ENCODE measurements around the gene CD200. TPM values are rescaled to one million over a fixed set of nuclear protein-coding genes. Genes with fewer than 3 reads are reported as not detected.

CD200 gene
- total and polyA plus RNA-seq, 12 donors: 1.3 to 20.7 (median 3.3) TPM; not detected in 1

DNA sequence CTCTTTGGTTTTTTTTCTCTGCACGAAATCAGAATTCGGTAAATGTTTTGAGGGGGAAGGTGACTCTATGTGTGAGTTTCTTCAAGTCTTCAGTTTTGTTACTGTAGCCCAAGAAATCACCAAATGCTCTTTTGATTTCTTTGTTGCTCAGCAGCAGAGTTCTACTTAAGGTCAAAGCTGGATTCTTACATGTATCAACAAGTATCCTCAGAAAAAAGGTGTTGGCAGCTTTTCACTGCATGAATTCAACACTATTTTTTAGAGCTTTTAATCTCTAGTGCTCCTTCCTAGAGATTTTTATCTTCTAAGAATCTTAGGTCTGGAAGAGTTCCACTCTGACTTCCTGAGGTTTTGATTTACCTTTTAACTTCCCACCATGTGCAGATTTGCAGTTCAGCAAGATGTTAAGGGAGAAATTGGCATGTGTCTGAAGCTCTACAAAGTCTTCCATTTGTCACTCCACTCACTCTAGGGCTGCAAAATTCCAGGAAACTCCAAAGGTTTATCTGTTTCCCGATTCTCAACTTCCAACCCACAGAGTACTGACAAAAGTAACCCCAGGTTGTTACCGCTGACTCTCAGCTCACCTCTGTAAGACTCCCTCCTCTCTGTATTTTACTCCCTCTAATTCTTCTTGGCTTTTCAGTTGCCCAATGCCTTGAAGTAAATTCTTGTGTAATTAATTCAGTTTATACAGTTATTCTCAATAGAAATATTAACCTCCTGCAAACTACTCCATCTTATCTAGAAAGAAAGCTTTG lies 13.3 kb upstream of the CD200 start:
- DNase-seq: no peak
- Histone ChIP-seq H3K27me3 (no peaks in the 10 kb centered on the region), H3K36me3 (replicated peaks in 1 of 2) (peaks cover 0 to 3% of the 10 kb centered on the region in 2 donors), H3K27ac (no peak overlapping the region), H3K4me1 (replicated peaks in 1 of 2) (no peaks in the 10 kb centered on the region), H3K4me3 (no peak overlapping the region), H3K9me3 (replicated peaks in 1 of 3) (no peaks in the 10 kb centered on the region)
- TF ChIP-seq POLR2A (IDR thresholded peaks at IDR 0.05): no peak
- TF ChIP-seq, protein P1, sequence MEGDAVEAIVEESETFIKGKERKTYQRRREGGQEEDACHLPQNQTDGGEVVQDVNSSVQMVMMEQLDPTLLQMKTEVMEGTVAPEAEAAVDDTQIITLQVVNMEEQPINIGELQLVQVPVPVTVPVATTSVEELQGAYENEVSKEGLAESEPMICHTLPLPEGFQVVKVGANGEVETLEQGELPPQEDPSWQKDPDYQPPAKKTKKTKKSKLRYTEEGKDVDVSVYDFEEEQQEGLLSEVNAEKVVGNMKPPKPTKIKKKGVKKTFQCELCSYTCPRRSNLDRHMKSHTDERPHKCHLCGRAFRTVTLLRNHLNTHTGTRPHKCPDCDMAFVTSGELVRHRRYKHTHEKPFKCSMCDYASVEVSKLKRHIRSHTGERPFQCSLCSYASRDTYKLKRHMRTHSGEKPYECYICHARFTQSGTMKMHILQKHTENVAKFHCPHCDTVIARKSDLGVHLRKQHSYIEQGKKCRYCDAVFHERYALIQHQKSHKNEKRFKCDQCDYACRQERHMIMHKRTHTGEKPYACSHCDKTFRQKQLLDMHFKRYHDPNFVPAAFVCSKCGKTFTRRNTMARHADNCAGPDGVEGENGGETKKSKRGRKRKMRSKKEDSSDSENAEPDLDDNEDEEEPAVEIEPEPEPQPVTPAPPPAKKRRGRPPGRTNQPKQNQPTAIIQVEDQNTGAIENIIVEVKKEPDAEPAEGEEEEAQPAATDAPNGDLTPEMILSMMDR (IDR thresholded peaks at IDR 0.05): no peak
- WGBS, 4 donors: 71 to 84% (median 77%) methylated on average over 4 of the region's 4 CpGs
- intact Hi-C loops (cut with DNase I): no loop called here

DNA sequence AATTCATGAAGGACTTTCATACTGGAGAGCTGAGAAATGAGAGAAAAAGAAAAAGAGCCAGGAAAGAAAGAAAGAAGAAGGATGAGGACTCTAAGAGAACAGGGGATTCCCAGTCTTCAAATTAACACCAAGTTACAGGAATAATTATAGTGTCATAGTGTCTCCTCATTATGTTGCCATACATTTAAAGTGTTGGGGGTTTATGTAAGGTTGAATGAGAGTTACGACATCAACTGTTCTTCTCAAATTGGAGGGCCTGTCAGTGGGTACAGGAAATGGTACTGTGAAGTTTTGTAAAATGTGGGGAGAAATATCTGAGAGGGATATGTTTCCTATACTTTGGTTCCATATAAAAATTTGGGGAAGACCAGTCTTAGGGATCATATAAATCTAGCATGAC lies 12.3 kb upstream of the CD200 start:
- Histone ChIP-seq H3K27me3 (no peaks in the 10 kb centered on the region), H3K9me3 (replicated peaks in 1 of 3) (no peaks in the 10 kb centered on the region), H3K4me1 (replicated peaks in 1 of 2) (no peaks in the 10 kb centered on the region), H3K27ac (no peak overlapping the region), H3K4me3 (no peak overlapping the region), H3K36me3 (replicated peaks in 1 of 2) (peaks cover 0 to 3% of the 10 kb centered on the region in 2 donors)
- intact Hi-C loops (cut with DNase I): no loop called here
- TF ChIP-seq POLR2A (IDR thresholded peaks at IDR 0.05): no peak
- TF ChIP-seq, protein P1 (IDR thresholded peaks at IDR 0.05): no peak
- DNase-seq: no peak
- WGBS, 4 donors: 66 to 90% (median 69%) methylated on average over 1 of the region's 1 CpG

DNA sequence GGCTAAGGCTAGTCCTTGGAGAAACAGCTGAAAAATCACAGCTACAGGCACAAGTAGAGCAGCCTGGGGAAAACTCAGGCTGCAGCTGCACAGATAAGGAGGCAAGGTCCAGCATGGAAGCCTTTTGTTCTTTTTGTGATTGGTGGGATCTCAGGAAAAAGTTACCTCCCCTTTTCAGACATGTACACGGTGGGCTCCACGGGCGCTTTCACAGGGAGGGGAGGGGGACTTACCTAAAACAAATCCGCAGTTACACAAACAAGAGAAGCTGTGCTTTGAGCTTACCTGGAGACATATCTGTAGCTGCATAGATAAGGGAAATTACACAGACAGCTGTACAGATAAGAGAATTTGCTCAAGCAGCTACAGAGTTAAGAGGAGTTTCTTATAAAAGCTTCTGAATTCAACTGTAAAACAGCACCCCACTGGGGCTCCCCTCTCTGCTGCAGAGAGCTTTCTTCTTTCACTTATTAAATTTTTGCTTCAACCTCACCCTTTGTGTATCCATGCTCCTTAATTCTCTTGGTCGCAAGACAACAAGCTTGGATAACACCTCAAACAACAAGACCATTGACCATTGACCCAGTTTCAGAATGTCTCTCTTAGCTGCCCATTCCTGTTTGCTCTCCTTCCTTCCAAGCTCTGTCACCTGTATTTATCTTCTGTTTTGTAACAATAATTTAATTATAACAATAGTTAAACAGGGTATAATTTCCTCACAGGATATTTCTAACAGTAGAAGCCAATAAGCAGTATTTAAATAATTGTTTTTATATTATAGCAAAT lies 10.9 kb upstream of the CD200 start:
- no peak overlapping the region for H3K27ac ChIP-seq
- WGBS, 4 donors: 25 to 33% (median 30%) methylated on average over 5 of the region's 5 CpGs
- DNase-seq: no peak
- no peaks in the 10 kb centered on the region for H3K9me3 ChIP-seq (replicated peaks in 1 of 3)
- H3K36me3 ChIP-seq (replicated peaks in 1 of 2): peaks cover 0 to 3% of the 10 kb centered on the region in 2 donors
- H3K4me1 ChIP-seq (replicated peaks in 1 of 2): no peaks in the 10 kb centered on the region
- no peaks in the 10 kb centered on the region for H3K27me3 ChIP-seq
- no peak overlapping the region for H3K4me3 ChIP-seq
- no peak for TF ChIP-seq POLR2A (IDR thresholded peaks at IDR 0.05)
- TF ChIP-seq, protein P1 (IDR thresholded peaks at IDR 0.05): no peak
- intact Hi-C loops (cut with DNase I): no loop called here

- intact Hi-C loops (cut with DNase I): no loop called here
- no peaks in the 10 kb centered on the region for H3K36me3 ChIP-seq (replicated peaks in 1 of 2)
- H3K9me3 ChIP-seq (replicated peaks in 1 of 3): peaks cover 0 to 5% (median 0%) of the 10 kb centered on the region in 3 donors
- H3K27me3 ChIP-seq: no peaks in the 10 kb centered on the region
- TF ChIP-seq POLR2A (IDR thresholded peaks at IDR 0.05): no peak
- TF ChIP-seq, protein P1 (IDR thresholded peaks at IDR 0.05): peak in 5 of 6 experiments; percentile 16 to 55 (median 53)
- H3K27ac ChIP-seq: no peak overlapping the region
- DNase-seq: peak in 3 of 7 donors; percentile 23 to 24 (median 24)
- no peaks in the 10 kb centered on the region for H3K4me1 ChIP-seq (replicated peaks in 1 of 2)
- 11 to 15% (median 13%) methylated on average over 2 of the region's 2 CpGs for WGBS, 4 donors
- H3K4me3 ChIP-seq: no peak overlapping the region
Observed at GRCh38 chr3:112327371-112327951, 5.5 kb upstream of the CD200 start.

Data from adrenal gland (tissue), 12 donors.